GM12872 (cell line): ENCODE data around the gene WDR91.

Experiments
- CTCF ChIP-seq: IDR thresholded peaks from 3 replicates; pipeline ENCODE4 v1.5.1; 2011; ENCODE audit warnings: low read depth, mild to moderate bottlenecking, low read length, moderate library complexity; ENCODE audit not compliant: insufficient read depth

WDR91 gene

GRCh38 chr7:135193615-135194081 lies 17.7 kb downstream of the WDR91 start:
- TF ChIP-seq CTCF, result no peak

DNA sequence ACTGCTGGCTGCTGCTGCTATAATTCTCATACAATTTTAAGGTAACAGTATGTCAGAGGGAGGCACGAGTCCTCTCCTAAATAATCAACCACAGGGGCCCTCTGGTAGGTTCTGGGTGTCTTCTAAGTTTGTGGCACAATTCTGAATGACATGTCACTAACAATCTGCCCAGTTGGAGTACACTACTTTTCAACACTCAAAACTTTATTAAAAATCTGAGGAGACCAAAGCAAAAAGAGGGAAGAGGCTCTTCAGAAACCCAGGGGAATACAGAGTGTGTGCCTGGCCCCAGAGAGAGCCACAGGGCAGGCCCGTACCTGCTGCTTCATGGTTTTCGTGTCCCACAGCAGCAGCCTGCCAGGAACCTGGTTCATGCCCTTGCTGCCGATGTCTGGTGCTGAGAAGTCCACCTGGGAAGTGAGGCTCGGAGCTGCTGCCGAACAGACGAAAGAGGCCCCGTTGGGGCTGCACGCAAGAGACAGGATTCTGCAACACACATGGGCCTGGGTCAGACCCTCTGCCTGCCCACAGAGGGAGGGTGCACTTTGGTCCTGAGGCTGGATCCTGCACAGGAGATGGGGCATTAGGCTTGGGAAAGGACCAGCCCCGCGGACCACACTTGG lies 18.3 kb downstream of the WDR91 start:
- TF ChIP-seq CTCF, result no peak

DNA sequence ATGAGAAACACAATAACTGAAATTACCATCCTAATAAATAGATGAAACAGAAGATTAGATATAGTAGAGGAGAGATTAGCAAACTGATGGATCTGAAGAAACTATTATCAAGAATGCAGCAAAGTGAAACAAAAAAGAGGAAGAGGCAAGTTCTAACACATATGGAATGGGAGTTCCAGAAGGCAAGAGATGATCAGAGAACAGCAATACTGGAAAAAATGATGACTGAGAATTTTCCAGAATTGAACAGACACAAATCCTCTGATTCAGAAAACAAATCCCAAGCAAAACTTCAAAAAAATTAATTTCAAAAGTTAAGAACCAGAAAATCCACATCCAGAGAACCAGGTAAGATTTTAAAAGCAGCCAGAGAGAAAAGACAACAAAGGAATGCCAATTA lies 20.6 kb downstream of the WDR91 start:
- no peak for TF ChIP-seq CTCF

DNA sequence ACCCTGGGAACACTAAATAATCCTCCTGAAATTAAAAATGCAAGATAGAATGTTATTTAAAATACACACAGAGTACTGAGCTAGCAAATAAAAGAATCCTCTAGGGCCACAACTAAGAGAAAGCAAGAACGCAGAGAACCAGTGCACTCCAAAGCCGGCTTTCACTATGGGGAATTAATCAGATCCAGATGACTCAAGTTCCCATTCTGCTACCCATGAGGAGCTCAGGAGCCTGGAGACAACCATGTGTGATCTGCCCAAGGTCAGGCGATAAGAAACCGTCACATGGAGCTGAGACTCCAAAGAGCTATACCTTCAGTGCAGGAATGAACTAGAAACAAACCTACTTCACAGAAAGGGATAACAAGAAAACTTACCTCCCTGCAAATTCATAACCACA lies 21.4 kb downstream of the WDR91 start:
- TF ChIP-seq CTCF, result no peak

DNA sequence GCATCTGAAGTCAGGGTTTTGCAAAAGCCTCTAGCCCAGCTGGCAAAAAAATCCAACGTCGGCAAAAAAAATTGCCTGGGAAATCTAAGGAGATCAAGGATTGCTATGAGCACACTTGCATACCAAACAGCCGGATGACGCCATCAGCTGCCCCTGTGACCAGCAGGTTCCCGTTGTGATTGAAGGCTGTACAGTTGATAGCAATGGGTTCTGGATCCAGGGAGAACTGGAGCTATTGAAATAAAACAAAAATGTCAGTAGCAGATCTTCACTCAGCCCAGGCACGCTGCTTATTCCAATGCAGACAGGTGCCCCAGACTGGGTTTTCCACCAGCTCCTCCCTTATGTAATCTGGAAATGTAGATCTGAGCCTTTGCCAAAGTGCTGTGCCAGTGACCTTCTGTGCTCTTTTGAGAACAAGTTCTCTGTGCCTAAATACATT lies 22.1 kb downstream of the WDR91 start:
- no peak for TF ChIP-seq CTCF

GRCh38 chr7:135188298-135188984 lies 22.9 kb downstream of the WDR91 start:
- no peak for TF ChIP-seq CTCF

GRCh38 chr7:135186841-135187253 lies 24.5 kb downstream of the WDR91 start:
- TF ChIP-seq CTCF, result 0 out of 3 replicates have a peak, but pooled peaks have one; percentile 5

DNA sequence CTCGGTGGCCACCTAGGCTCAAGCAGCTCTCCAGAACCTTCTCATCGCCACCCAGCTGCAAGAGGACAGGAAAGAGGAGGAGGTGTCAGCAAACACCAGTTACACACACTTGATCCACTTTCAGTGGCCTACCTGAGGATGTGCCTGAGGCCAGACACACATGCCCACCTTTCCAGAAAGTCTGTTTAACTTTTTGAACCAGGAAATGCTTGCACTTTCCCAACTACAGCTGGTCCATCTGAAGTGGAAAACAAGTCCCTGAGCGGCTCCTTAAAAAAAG lies 25.1 kb downstream of the WDR91 start:
- no peak for TF ChIP-seq CTCF
